ENCODE results near the gene ADAM19.

The ADAM19 gene

DNA sequence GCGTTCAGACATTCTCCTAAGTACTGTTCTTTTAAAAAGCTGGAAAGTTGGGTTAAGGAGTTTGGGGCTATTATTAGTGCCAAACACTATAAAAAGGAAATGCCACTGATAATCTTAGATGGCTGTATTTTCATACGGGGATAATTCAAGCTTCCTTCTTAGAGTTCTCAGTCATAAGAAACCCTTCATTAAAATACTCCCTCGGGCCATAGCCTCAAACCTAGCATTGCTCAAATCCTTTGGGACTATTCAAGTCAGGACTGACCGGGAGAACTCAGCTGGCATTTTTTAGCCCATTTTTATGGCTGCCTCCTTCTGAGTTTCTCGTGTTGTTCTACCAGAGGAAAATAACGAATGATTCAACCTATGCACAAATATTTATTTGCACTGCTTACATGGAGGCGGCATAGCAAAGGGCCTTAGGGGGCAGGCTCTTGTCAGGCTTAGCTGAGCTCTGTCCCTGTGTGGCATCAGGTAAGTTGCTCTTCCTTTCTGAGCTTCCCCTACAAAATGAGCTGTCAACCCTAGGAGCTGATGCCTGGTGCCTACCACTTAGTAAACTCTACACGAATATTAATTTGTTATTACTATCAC, 33.5 kb upstream of the ADAM19 start:
- Histone ChIP-seq H3K4me3 (ENCODE audit: low read depth, low read length) (no peak overlapping the region), H2AFZ (no peak overlapping the region), H3K4me2 (ENCODE audit: low read length) (no peak overlapping the region), H3K27ac (no peak overlapping the region), H3K9me3 (ENCODE audit: control insufficient read depth, low read length) (no peaks in the 10 kb centered on the region), H3K27me3 (ENCODE audit: control insufficient read depth, insufficient read depth, low read length) (no peaks in the 10 kb centered on the region), H3K4me1 (no peaks in the 10 kb centered on the region), H3K9ac (no peak overlapping the region), H3K36me3 (ENCODE audit: control insufficient read depth, insufficient read depth, low read length) (no peaks in the 10 kb centered on the region), H3K79me2 (no peaks in the 10 kb centered on the region)
- TF ChIP-seq, protein P1, sequence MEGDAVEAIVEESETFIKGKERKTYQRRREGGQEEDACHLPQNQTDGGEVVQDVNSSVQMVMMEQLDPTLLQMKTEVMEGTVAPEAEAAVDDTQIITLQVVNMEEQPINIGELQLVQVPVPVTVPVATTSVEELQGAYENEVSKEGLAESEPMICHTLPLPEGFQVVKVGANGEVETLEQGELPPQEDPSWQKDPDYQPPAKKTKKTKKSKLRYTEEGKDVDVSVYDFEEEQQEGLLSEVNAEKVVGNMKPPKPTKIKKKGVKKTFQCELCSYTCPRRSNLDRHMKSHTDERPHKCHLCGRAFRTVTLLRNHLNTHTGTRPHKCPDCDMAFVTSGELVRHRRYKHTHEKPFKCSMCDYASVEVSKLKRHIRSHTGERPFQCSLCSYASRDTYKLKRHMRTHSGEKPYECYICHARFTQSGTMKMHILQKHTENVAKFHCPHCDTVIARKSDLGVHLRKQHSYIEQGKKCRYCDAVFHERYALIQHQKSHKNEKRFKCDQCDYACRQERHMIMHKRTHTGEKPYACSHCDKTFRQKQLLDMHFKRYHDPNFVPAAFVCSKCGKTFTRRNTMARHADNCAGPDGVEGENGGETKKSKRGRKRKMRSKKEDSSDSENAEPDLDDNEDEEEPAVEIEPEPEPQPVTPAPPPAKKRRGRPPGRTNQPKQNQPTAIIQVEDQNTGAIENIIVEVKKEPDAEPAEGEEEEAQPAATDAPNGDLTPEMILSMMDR (IDR thresholded peaks at IDR 0.05), result no peak

DNA sequence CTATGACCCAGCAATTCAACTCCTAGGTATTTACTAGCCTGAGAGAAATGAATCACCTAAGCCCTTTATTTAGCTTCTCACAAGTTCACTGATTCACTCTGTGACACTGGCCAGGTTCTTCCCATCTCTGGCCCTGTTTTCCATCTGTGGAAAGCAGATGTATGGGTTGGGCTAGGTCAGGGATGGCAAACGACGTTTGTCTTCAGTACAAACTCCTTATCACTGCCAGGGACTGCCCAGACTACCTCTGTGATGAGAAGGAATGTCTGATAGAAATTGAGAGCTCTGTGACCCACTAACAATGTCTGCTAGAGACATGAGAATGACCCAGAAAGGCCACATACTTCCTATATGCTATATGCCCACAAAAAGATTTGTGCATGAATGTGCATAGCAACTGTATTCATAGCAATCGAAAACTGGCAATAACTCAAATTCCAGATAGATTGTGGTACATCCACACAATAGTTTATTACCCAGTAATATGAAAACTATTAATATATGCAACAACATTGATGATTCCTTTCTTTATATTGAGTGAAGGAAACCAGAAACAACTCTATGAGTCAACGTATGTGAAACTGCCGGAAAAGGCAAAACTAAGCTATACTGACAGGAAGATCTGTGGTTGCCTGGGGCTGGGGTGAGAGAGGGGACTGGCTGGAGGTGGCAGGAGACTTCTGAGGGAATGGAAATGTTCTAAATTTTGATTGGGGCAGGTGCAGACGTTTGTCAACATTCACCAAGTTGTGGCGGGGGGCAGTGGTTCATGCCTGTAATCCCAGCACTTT, 32.0 kb upstream of the ADAM19 start:
- H3K79me2 ChIP-seq, result no peaks in the 10 kb centered on the region
- TF ChIP-seq, protein P1 (IDR thresholded peaks at IDR 0.05), result no peak
- H3K4me2 ChIP-seq (ENCODE audit: low read length), result no peak overlapping the region
- no peaks in the 10 kb centered on the region for H3K36me3 ChIP-seq (ENCODE audit: control insufficient read depth, insufficient read depth, low read length)
- no peaks in the 10 kb centered on the region for H3K9me3 ChIP-seq (ENCODE audit: control insufficient read depth, low read length)
- no peak overlapping the region for H2AFZ ChIP-seq
- H3K27ac ChIP-seq, result no peak overlapping the region
- no peak overlapping the region for H3K4me3 ChIP-seq (ENCODE audit: low read depth, low read length)
- no peaks in the 10 kb centered on the region for H3K4me1 ChIP-seq
- no peak overlapping the region for H3K9ac ChIP-seq
- no peaks in the 10 kb centered on the region for H3K27me3 ChIP-seq (ENCODE audit: control insufficient read depth, insufficient read depth, low read length)

GRCh38 chr5:157606046-157606445, 30.5 kb upstream of the ADAM19 start:
- TF ChIP-seq, protein P1 (IDR thresholded peaks at IDR 0.05), result no peak
- Histone ChIP-seq H3K4me2 (ENCODE audit: low read length) (no peak overlapping the region), H3K4me1 (no peaks in the 10 kb centered on the region), H3K27me3 (ENCODE audit: control insufficient read depth, insufficient read depth, low read length) (no peaks in the 10 kb centered on the region), H3K9me3 (ENCODE audit: control insufficient read depth, low read length) (no peaks in the 10 kb centered on the region), H3K36me3 (ENCODE audit: control insufficient read depth, insufficient read depth, low read length) (no peaks in the 10 kb centered on the region), H3K9ac (no peak overlapping the region), H2AFZ (no peak overlapping the region), H3K4me3 (ENCODE audit: low read depth, low read length) (no peak overlapping the region), H3K27ac (no peak overlapping the region), H3K79me2 (no peaks in the 10 kb centered on the region)

GRCh38 chr5:157603333-157604190, 28.0 kb upstream of the ADAM19 start:
- Histone ChIP-seq H3K36me3 (ENCODE audit: control insufficient read depth, insufficient read depth, low read length) (no peaks in the 10 kb centered on the region), H3K4me2 (ENCODE audit: low read length) (no peak overlapping the region), H3K27ac (no peak overlapping the region), H3K79me2 (no peaks in the 10 kb centered on the region), H2AFZ (no peak overlapping the region), H3K4me1 (no peaks in the 10 kb centered on the region), H3K4me3 (ENCODE audit: low read depth, low read length) (no peak overlapping the region), H3K9me3 (ENCODE audit: control insufficient read depth, low read length) (no peaks in the 10 kb centered on the region), H3K27me3 (ENCODE audit: control insufficient read depth, insufficient read depth, low read length) (no peaks in the 10 kb centered on the region), H3K9ac (no peak overlapping the region)
- TF ChIP-seq, protein P1 (IDR thresholded peaks at IDR 0.05), result no peak

Measured in parathyroid adenoma (tissue), 2 donors.